Neural progenitor cell (in vitro differentiated cells): ENCODE data around the gene SULT6B1. TPM values are rescaled to one million over a fixed set of nuclear protein-coding genes. Genes with fewer than 3 reads are reported as not detected.
A peak's percentile ranks its signal among the peaks of the same experiment; 100 is the strongest.

Experiments used
- DNase-seq: peaks from one replicate; pipeline ENCODE4 v3.0.0-alpha.2; 2016; ENCODE audit warnings: low spot score
- H2AFZ ChIP-seq: fragments of 200-600 bp; sonication (generic); replicated peaks from 2 replicates; pipeline ENCODE4 v1.6.1; 2016; ENCODE audit warnings: antibody characterized with exemption
- H3F3A ChIP-seq: fragments of 200-600 bp; sonication (generic); 2 replicates; pipeline ENCODE4 v1.6.1; 2016; ENCODE audit warnings: antibody characterized with exemption, low read depth
- H3K27ac ChIP-seq: fragments of 200-600 bp; sonication (generic); 2 replicates; pipeline ENCODE4 v1.5.1; 2016; ENCODE audit warnings: mild to moderate bottlenecking
- H3K27me3 ChIP-seq: fragments of 200-600 bp; sonication (generic); 2 replicates; pipeline ENCODE4 v1.6.1; 2016; ENCODE audit warnings: mild to moderate bottlenecking, moderate library complexity
- H3K36me3 ChIP-seq: fragments of 200-600 bp; sonication (generic); 2 replicates; pipeline ENCODE4 v1.5.1; 2016
- H3K4me1 ChIP-seq: fragments of 200-600 bp; sonication (generic); 2 replicates; pipeline ENCODE4 v1.6.1; 2016; ENCODE audit warnings: mixed run types
- H3K4me2 ChIP-seq: fragments of 200-600 bp; sonication (generic); 2 replicates; pipeline ENCODE4 v1.6.1; 2016
- H3K4me3 ChIP-seq: fragments of 200-600 bp; sonication (generic); 2 replicates; pipeline ENCODE4 v1.5.1; 2016
- H3K79me2 ChIP-seq: fragments of 200-600 bp; sonication (generic); 2 replicates; pipeline ENCODE4 v1.6.1; 2016; ENCODE audit warnings: low read depth
- H3K9ac ChIP-seq: fragments of 200-600 bp; sonication (generic); 2 replicates; pipeline ENCODE4 v1.6.1; 2016
- H3K9me3 ChIP-seq: fragments of 200-600 bp; sonication (generic); 2 replicates; pipeline ENCODE4 v1.5.1; 2016; ENCODE audit warnings: low read depth
- H4K20me1 ChIP-seq: fragments of 200-600 bp; sonication (generic); 2 replicates; pipeline ENCODE4 v1.6.1; 2016; ENCODE audit warnings: low read depth
- H3K27ac Mint-ChIP-seq: 3 replicates; pipeline ENCODE4 v1.8.0; 2021; ENCODE audit warnings: mixed read lengths
- H3K27me3 Mint-ChIP-seq: 2 replicates; pipeline ENCODE4 v1.8.0; 2022; ENCODE audit warnings: low read depth, mild to moderate bottlenecking, inconsistent platforms, moderate library complexity, mixed read lengths; ENCODE audit not compliant: insufficient read depth
- H3K36me3 Mint-ChIP-seq: 3 replicates; pipeline ENCODE4 v1.8.0; 2021; ENCODE audit warnings: mixed read lengths
- H3K4me1 Mint-ChIP-seq: 3 replicates; pipeline ENCODE4 v1.8.0; 2021; ENCODE audit warnings: mixed read lengths
- H3K4me3 Mint-ChIP-seq: 3 replicates; pipeline ENCODE4 v1.8.0; 2021; ENCODE audit warnings: mild to moderate bottlenecking, moderate library complexity, mixed read lengths
- H3K9me3 Mint-ChIP-seq: 3 replicates; pipeline ENCODE4 v1.8.0; 2020; ENCODE audit warnings: mixed read lengths
- EZH2 ChIP-seq: fragments of 200-600 bp; sonication (generic); IDR thresholded peaks from 2 replicates; pipeline ENCODE4 v1.6.1; 2017; ENCODE audit warnings: antibody characterized with exemption, mild to moderate bottlenecking, moderate library complexity
- EZH2phosphoT487 ChIP-seq: fragments of 200-600 bp; sonication (generic); IDR thresholded peaks from 2 replicates; pipeline ENCODE4 v1.6.1; 2017; ENCODE audit warnings: antibody characterized with exemption
- total RNA-seq: library from RNA; depleted of rRNA; stranded (reverse); fragments of >200 nt; gene quantifications from 2 replicates; pipeline ENCODE4 v1.2.3, GENCODE V29; 2015; ENCODE audit warnings: low replicate concordance
- TF ChIP-seq, protein P1 (sequence below): fragments of 200-600 bp; sonication (generic); IDR thresholded peaks from 2 replicates; pipeline ENCODE4 v1.5.1; 2017; ENCODE audit warnings: antibody characterized with exemption, mild to moderate bottlenecking

Gene SULT6B1
- total RNA-seq, 1 donor from 2014 or later, result not detected

DNA sequence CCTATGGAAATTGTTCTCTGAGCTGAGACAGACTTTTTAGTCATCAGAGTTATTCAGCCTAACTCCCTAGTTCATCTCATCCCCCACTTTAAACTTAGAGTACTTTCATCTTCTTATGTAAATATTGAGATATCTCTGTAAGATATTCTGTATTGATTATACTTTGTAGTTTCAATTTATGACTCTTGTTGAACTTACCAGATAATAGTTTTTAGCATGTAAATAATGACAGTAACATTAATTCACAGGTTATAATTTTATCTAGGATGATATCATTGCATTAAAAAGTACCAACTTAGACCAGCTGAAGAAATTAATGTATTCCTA lies 16.9 kb downstream of the SULT6B1 start:
- no peaks in the 10 kb centered on the region for H3K79me2 ChIP-seq
- H3K4me2 ChIP-seq, result no peak overlapping the region
- Mint-ChIP-seq H3K27me3 (no peaks in the 10 kb centered on the region), H3K9me3 (peaks cover under 1% of the 10 kb centered on the region), H3K36me3 (no peaks in the 10 kb centered on the region), H3K4me3 (no peak overlapping the region), H3K27ac (no peak overlapping the region), H3K4me1 (no peaks in the 10 kb centered on the region)
- no peak overlapping the region for H3K27ac ChIP-seq
- no peak overlapping the region for H3K4me3 ChIP-seq
- no peaks in the 10 kb centered on the region for H3K27me3 ChIP-seq
- no peaks in the 10 kb centered on the region for H4K20me1 ChIP-seq
- H2AFZ ChIP-seq, result no peak overlapping the region
- TF ChIP-seq EZH2phosphoT487 (no peak), EZH2 (no peak)
- TF ChIP-seq, protein P1, sequence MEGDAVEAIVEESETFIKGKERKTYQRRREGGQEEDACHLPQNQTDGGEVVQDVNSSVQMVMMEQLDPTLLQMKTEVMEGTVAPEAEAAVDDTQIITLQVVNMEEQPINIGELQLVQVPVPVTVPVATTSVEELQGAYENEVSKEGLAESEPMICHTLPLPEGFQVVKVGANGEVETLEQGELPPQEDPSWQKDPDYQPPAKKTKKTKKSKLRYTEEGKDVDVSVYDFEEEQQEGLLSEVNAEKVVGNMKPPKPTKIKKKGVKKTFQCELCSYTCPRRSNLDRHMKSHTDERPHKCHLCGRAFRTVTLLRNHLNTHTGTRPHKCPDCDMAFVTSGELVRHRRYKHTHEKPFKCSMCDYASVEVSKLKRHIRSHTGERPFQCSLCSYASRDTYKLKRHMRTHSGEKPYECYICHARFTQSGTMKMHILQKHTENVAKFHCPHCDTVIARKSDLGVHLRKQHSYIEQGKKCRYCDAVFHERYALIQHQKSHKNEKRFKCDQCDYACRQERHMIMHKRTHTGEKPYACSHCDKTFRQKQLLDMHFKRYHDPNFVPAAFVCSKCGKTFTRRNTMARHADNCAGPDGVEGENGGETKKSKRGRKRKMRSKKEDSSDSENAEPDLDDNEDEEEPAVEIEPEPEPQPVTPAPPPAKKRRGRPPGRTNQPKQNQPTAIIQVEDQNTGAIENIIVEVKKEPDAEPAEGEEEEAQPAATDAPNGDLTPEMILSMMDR, result no peak
- H3K4me1 ChIP-seq, result no peaks in the 10 kb centered on the region
- H3K9ac ChIP-seq, result no peak overlapping the region
- H3K36me3 ChIP-seq, result no peaks in the 10 kb centered on the region
- DNase-seq, result no peak
- H3K9me3 ChIP-seq, result no peaks in the 10 kb centered on the region
- H3F3A ChIP-seq, result no peaks in the 10 kb centered on the region

DNA sequence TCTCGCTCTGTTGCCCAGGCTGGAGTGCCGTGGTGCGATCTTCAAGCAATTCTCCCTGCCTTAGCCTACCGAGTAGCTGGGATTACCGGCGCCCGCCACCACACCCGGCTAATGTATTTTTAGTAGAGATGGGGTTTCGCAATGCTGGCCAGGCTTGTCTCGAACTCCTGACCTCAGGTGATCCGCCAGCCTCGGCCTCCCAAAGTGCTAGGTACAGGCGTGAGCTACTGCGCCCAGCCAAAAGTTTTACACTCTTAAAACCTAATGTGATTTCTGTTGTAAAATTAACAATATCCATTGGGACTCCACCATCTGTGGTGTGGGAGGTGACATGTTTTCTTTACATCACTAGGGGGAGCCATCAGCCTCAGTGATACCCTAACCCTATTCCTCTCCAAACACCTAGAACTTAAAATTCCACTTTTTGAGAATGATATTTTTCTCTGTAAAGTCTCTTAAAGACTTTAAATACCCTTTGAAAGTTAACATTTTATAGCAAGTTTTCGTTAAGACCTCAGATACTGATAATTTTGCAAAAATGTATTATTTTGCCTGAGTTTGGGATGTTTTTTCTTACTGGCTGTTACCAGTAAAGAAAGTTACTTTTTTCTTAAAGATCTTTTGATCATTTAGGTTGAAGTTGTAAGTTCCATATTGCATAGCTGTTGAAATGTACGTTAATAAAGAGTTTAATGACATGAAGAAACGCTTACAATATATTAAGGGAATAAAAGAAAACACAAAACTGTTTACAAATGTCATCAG lies 20.1 kb downstream of the SULT6B1 start:
- TF ChIP-seq EZH2phosphoT487, result no peak
- TF ChIP-seq, protein P1, result peak; percentile 93
- peaks cover 23% of the 10 kb centered on the region for H3K9me3 Mint-ChIP-seq
- peaks cover 7% of the 10 kb centered on the region for H3K36me3 ChIP-seq
- H3K4me3 ChIP-seq, result no peak overlapping the region
- H3K9ac ChIP-seq, result no peak overlapping the region
- H3F3A ChIP-seq, result no peaks in the 10 kb centered on the region
- peaks cover 8% of the 10 kb centered on the region for H3K9me3 ChIP-seq
- H3K36me3 Mint-ChIP-seq, result peaks cover 6% of the 10 kb centered on the region
- no peak overlapping the region for H3K4me2 ChIP-seq
- no peaks in the 10 kb centered on the region for H4K20me1 ChIP-seq
- no peaks in the 10 kb centered on the region for H3K27me3 ChIP-seq
- H3K4me3 Mint-ChIP-seq, result no peak overlapping the region
- no peak overlapping the region for H3K27ac ChIP-seq
- H3K4me1 ChIP-seq, result no peaks in the 10 kb centered on the region
- H3K79me2 ChIP-seq, result no peaks in the 10 kb centered on the region
- peak overlapping the region; percentile 59 for H2AFZ ChIP-seq
- no peaks in the 10 kb centered on the region for H3K4me1 Mint-ChIP-seq
- peaks cover 2% of the 10 kb centered on the region for H3K27me3 Mint-ChIP-seq
- peak; percentile 56 for DNase-seq
- H3K27ac Mint-ChIP-seq, result no peak overlapping the region

DNA sequence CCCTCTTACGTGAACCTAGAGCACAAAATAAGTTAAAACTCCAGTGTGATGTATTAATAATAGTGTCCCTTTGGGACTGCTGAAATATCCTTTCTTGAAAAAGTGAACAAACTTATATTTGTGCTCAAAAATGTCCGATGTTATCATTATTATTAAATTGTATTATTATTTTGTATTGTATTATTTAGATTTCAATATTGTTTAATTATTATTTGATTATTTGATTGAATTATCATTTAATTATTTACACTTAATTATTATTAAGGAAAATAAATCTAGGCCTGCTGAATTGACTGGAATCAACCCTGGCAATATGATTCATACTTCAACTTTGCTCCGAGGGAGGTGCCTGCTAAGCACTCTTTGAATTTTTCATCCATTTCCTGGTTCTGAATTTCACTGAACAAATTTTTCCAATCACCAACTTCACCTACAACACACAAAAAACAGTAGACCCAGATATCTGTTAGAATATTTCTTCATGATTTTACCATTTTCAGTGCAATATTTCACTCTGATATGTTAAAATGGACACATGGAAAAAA lies 20.8 kb downstream of the SULT6B1 start:
- H4K20me1 ChIP-seq, result no peaks in the 10 kb centered on the region
- no peak overlapping the region for H2AFZ ChIP-seq
- peaks cover 8% of the 10 kb centered on the region for H3K9me3 ChIP-seq
- Mint-ChIP-seq H3K36me3 (peaks cover 6% of the 10 kb centered on the region), H3K9me3 (peaks cover 26% of the 10 kb centered on the region), H3K4me3 (no peak overlapping the region), H3K27ac (no peak overlapping the region), H3K4me1 (no peaks in the 10 kb centered on the region), H3K27me3 (peaks cover 2% of the 10 kb centered on the region)
- no peaks in the 10 kb centered on the region for H3K27me3 ChIP-seq
- TF ChIP-seq EZH2phosphoT487 (no peak), EZH2 (no peak)
- TF ChIP-seq, protein P1, result no peak
- H3K79me2 ChIP-seq, result no peaks in the 10 kb centered on the region
- no peaks in the 10 kb centered on the region for H3K4me1 ChIP-seq
- H3K36me3 ChIP-seq, result peaks cover 7% of the 10 kb centered on the region
- no peaks in the 10 kb centered on the region for H3F3A ChIP-seq
- H3K4me3 ChIP-seq, result no peak overlapping the region
- H3K9ac ChIP-seq, result no peak overlapping the region
- H3K27ac ChIP-seq, result no peak overlapping the region
- no peak overlapping the region for H3K4me2 ChIP-seq
- no peak for DNase-seq
